ENCODE measurements around the gene LRGUK. TPM values are rescaled to one million over a fixed set of nuclear protein-coding genes. Genes with fewer than 3 reads are reported as not detected.

LRGUK gene
- total RNA-seq, 4 donors from 2014 or later: 0.10 TPM; not detected in 3

DNA sequence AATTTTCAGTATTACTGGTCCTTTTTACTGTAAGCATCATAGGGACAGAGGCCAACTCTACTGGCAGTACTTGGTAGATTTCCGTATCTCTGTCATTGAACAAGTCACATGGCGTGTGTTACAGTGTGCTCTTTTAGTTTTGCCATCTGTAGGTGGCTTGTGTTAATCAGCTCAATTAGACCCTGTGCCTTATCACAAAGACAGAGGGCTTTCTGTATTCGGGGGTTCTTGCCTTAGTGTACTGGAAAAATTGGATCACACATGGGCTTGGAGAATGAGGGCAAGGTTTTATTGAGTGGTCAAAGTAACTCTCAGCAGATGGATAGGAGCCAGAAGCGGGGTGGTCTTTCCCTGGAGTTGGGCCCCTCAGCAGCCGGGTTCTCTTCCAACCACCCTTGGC lies 21.3 kb upstream of the LRGUK start:
- intact Hi-C loops (cut with DNase I; ENCODE audit: low total_unique reads): no loop called here
- no peak overlapping the region for H3K27ac ChIP-seq
- H3K27me3 ChIP-seq: no peaks in the 10 kb centered on the region
- DNase-seq: no peak
- in situ Hi-C loops (cut with MboI; ENCODE audit: low sequenced_read_pairs in 4 of 4): no loop called here
- H3K36me3 ChIP-seq: no peaks in the 10 kb centered on the region
- no peaks in the 10 kb centered on the region for H3K4me1 ChIP-seq
- no peak overlapping the region for H3K4me3 ChIP-seq
- no peak for TF ChIP-seq POLR2A (IDR thresholded peaks at IDR 0.05)
- TF ChIP-seq, protein P1, sequence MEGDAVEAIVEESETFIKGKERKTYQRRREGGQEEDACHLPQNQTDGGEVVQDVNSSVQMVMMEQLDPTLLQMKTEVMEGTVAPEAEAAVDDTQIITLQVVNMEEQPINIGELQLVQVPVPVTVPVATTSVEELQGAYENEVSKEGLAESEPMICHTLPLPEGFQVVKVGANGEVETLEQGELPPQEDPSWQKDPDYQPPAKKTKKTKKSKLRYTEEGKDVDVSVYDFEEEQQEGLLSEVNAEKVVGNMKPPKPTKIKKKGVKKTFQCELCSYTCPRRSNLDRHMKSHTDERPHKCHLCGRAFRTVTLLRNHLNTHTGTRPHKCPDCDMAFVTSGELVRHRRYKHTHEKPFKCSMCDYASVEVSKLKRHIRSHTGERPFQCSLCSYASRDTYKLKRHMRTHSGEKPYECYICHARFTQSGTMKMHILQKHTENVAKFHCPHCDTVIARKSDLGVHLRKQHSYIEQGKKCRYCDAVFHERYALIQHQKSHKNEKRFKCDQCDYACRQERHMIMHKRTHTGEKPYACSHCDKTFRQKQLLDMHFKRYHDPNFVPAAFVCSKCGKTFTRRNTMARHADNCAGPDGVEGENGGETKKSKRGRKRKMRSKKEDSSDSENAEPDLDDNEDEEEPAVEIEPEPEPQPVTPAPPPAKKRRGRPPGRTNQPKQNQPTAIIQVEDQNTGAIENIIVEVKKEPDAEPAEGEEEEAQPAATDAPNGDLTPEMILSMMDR (IDR thresholded peaks at IDR 0.05 in 4 of 5, conservative IDR thresholded peaks at IDR 0.05 in 1 of 5): no peak
- no peaks in the 10 kb centered on the region for H3K9me3 ChIP-seq
- no peak for ATAC-seq

DNA sequence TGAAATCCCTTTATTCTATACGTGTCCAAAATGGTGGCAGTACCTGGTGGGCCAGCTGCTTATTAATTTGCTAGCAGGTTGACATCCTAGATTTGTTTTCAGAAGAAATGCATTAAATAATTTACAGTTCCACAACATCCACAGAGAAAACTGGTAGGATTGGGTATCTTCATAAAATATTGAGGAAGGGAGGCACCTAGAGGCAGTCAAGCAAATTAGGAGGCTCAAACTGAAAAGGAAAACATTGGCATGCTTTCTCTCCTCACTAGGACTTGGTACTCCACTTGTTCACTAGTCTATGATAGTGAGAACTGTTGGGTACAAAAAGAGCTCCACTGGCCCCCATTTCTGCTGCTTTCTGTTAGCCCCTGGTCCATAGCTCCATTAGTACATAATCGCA lies 18.3 kb upstream of the LRGUK start:
- DNase-seq: no peak
- TF ChIP-seq POLR2A (IDR thresholded peaks at IDR 0.05): no peak
- TF ChIP-seq, protein P1 (IDR thresholded peaks at IDR 0.05 in 4 of 5, conservative IDR thresholded peaks at IDR 0.05 in 1 of 5): no peak
- ATAC-seq: no peak
- no peaks in the 10 kb centered on the region for H3K9me3 ChIP-seq
- in situ Hi-C loops (cut with MboI; ENCODE audit: low sequenced_read_pairs in 4 of 4): no loop called here
- no peak overlapping the region for H3K27ac ChIP-seq
- H3K36me3 ChIP-seq: no peaks in the 10 kb centered on the region
- intact Hi-C loops (cut with DNase I; ENCODE audit: low total_unique reads): no loop called here
- no peak overlapping the region for H3K4me3 ChIP-seq
- H3K4me1 ChIP-seq: no peaks in the 10 kb centered on the region
- no peaks in the 10 kb centered on the region for H3K27me3 ChIP-seq

DNA sequence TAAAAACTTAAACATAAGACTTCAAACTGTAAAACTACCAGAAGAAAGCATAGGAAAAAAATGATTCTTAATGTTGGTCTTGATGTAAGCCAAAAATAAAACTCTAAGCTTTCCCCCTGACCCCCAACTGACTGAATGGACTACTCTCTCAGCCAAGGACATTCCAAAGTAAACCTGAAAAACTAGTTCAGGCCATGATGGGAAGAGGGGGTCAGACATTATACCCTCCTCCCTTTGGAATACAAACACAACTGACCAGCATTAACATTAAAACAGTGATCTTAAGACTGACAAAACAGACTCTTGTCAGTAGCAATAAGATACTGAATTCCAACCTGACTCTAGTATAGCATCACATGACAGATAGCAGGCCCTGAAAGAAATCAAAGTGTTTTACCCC lies 13.5 kb upstream of the LRGUK start:
- Histone ChIP-seq H3K4me3 (no peak overlapping the region), H3K36me3 (no peaks in the 10 kb centered on the region), H3K9me3 (no peaks in the 10 kb centered on the region), H3K4me1 (no peaks in the 10 kb centered on the region), H3K27ac (no peak overlapping the region), H3K27me3 (no peaks in the 10 kb centered on the region)
- no peak for TF ChIP-seq POLR2A (IDR thresholded peaks at IDR 0.05)
- TF ChIP-seq, protein P1 (IDR thresholded peaks at IDR 0.05 in 4 of 5, conservative IDR thresholded peaks at IDR 0.05 in 1 of 5): no peak
- intact Hi-C loops (cut with DNase I; ENCODE audit: low total_unique reads) (loop anchor here (2.0 kb wide), 1 partner anchor 15 kb away; no protein-coding TSS in a partner anchor), in situ Hi-C loops (cut with MboI; ENCODE audit: low sequenced_read_pairs in 4 of 4) (no loop called here)
- ATAC-seq: no peak
- no peak for DNase-seq

DNA sequence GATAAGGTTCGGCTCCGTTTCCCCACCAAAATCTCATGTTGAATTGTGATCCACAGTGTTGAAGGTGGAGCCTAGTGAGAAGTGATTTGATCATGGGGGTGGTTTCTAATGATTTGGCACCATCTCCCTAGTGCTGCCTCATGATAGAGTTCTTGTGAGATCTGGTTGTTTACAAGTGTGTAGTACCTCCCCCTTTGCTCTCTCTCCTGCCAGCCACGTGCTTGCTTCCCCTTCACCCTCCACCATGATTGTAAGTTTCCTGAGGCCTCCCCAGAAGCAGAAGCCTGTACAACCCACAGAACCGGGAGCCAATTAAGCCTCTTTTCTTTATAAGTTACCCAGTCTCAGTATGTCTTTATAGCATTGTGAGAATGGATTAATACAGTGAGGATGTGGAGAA lies 12.1 kb upstream of the LRGUK start:
- no peaks in the 10 kb centered on the region for H3K9me3 ChIP-seq
- H3K27me3 ChIP-seq: no peaks in the 10 kb centered on the region
- in situ Hi-C loops (cut with MboI; ENCODE audit: low sequenced_read_pairs in 4 of 4): no loop called here
- no peak for TF ChIP-seq POLR2A (IDR thresholded peaks at IDR 0.05)
- TF ChIP-seq, protein P1 (IDR thresholded peaks at IDR 0.05 in 4 of 5, conservative IDR thresholded peaks at IDR 0.05 in 1 of 5): no peak
- H3K27ac ChIP-seq: no peak overlapping the region
- intact Hi-C loops (cut with DNase I; ENCODE audit: low total_unique reads): loop anchor here (2.0 kb wide), 1 partner anchor 16 kb away; no protein-coding TSS in a partner anchor
- no peaks in the 10 kb centered on the region for H3K4me1 ChIP-seq
- DNase-seq: no peak
- H3K4me3 ChIP-seq: no peak overlapping the region
- H3K36me3 ChIP-seq: no peaks in the 10 kb centered on the region
- ATAC-seq: no peak

DNA sequence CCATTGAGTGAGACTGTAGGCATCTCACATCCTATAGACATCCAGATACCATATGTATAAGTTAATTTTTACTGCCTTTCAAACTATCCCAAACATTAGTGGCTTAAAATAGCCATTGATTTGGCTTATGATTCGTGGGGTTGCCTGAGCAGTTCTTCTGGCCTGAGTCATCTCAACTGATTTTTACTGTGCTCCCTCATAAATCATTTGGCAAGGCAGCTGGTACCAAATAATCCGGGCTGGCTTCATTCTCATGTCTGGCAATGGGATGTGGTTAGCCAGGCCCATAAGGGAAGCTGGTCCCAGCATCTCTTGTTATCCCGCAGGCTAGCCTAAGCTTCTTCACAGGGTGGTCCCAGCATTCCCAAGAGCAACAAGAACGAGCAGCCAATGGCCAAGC lies 6.7 kb upstream of the LRGUK start:
- Histone ChIP-seq H3K27me3 (no peaks in the 10 kb centered on the region), H3K27ac (no peak overlapping the region), H3K4me3 (no peak overlapping the region), H3K4me1 (no peaks in the 10 kb centered on the region), H3K9me3 (no peaks in the 10 kb centered on the region), H3K36me3 (no peaks in the 10 kb centered on the region)
- in situ Hi-C loops (cut with MboI; ENCODE audit: low sequenced_read_pairs in 4 of 4): loop anchor here in 1 of 4 donors (10.0 kb wide), 1 partner anchor 194 kb away; the partner anchor contains the start of gene SLC35B4
- intact Hi-C loops (cut with DNase I; ENCODE audit: low total_unique reads): no loop called here
- ATAC-seq (no peak), DNase-seq (no peak)
- no peak for TF ChIP-seq POLR2A (IDR thresholded peaks at IDR 0.05)
- TF ChIP-seq, protein P1 (IDR thresholded peaks at IDR 0.05 in 4 of 5, conservative IDR thresholded peaks at IDR 0.05 in 1 of 5): no peak
